ENCODE data around the gene ZER1.

GRCh38 chr9:128792978-128793686, 21.4 kb upstream of the ZER1 start:
- TF ChIP-seq CTCF (IDR thresholded peaks at IDR 0.05 in 4 of 5, conservative IDR thresholded peaks at IDR 0.05 in 1 of 5) = no peak
- TF ChIP-seq POLR2A (IDR thresholded peaks at IDR 0.05) = no peak

All from gastrocnemius medialis (tissue), 4 donors.